Measurements from ENCODE around the gene RGPD8. TPM values are rescaled to one million over a fixed set of nuclear protein-coding genes. Genes with fewer than 3 reads are reported as not detected.
"Not testable (repeated sequence)": the region's sequence is repeated elsewhere in the genome, so short reads cannot be mapped to it uniquely, and the experiment has no call there.

The RGPD8 gene
- total and polyA plus RNA-seq, 4 donors = 1.5 to 20.6 (median 4.5) TPM

- H3K27ac ChIP-seq (ENCODE audit: low read depth in 1 of 2, low read length in 2 of 2); H3K9ac ChIP-seq (ENCODE audit: low read depth in 1 of 2, low read length in 2 of 2); H3K36me3 ChIP-seq (ENCODE audit: control insufficient read depth in 4 of 4, insufficient read depth in 3 of 4, low read depth in 1 of 4, low read length in 3 of 4); H3K4me1 ChIP-seq (ENCODE audit: control insufficient read depth in 4 of 4, insufficient read depth in 4 of 4, low read length in 3 of 4); H3K27me3 ChIP-seq (ENCODE audit: control insufficient read depth in 4 of 4, insufficient read depth in 4 of 4, low read length in 3 of 4); H3K4me3 ChIP-seq (ENCODE audit: low read depth in 1 of 3, low read length in 3 of 3); DNase-seq (ENCODE audit: low spot score); H3K9me3 ChIP-seq (ENCODE audit: control insufficient read depth in 4 of 4, low read length in 3 of 4): not testable (repeated sequence)
- WGBS = 88% methylated on average over 15 of the region's 25 CpGs
These were observed 80.4 kb downstream of the RGPD8 start for GRCh38 chr2:112352809-112353603.

DNA sequence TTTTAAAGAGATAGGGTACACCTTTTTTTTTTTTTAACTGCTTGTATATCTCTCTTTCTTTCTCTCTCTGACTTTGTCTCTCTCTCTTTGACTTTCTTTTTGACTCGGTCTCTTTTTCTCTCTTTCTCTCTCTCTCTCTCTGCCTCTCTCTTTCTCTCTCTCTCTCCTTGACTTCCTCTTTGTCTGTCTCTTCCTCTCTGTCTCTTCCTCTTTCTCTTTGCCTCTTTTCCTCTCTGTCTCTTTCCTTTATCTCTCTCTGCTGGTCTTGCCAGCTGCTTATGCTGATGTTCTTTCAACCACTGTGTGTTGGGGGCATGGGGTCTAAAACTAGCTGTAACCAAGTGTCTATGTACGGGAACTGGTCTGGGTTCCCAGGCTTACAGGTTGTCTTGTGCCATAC is 81.2 kb downstream of the RGPD8 start:
- H3K27ac ChIP-seq (ENCODE audit: low read depth in 1 of 2, low read length in 2 of 2); H3K36me3 ChIP-seq (ENCODE audit: control insufficient read depth in 4 of 4, insufficient read depth in 3 of 4, low read depth in 1 of 4, low read length in 3 of 4); H3K9me3 ChIP-seq (ENCODE audit: control insufficient read depth in 4 of 4, low read length in 3 of 4); H3K4me1 ChIP-seq (ENCODE audit: control insufficient read depth in 4 of 4, insufficient read depth in 4 of 4, low read length in 3 of 4); H3K4me3 ChIP-seq (ENCODE audit: low read depth in 1 of 3, low read length in 3 of 3); H3K27me3 ChIP-seq (ENCODE audit: control insufficient read depth in 4 of 4, insufficient read depth in 4 of 4, low read length in 3 of 4); H3K9ac ChIP-seq (ENCODE audit: low read depth in 1 of 2, low read length in 2 of 2); DNase-seq (ENCODE audit: low spot score): not testable (repeated sequence)
- 86% methylated on average over 2 of the region's 2 CpGs for WGBS

DNA sequence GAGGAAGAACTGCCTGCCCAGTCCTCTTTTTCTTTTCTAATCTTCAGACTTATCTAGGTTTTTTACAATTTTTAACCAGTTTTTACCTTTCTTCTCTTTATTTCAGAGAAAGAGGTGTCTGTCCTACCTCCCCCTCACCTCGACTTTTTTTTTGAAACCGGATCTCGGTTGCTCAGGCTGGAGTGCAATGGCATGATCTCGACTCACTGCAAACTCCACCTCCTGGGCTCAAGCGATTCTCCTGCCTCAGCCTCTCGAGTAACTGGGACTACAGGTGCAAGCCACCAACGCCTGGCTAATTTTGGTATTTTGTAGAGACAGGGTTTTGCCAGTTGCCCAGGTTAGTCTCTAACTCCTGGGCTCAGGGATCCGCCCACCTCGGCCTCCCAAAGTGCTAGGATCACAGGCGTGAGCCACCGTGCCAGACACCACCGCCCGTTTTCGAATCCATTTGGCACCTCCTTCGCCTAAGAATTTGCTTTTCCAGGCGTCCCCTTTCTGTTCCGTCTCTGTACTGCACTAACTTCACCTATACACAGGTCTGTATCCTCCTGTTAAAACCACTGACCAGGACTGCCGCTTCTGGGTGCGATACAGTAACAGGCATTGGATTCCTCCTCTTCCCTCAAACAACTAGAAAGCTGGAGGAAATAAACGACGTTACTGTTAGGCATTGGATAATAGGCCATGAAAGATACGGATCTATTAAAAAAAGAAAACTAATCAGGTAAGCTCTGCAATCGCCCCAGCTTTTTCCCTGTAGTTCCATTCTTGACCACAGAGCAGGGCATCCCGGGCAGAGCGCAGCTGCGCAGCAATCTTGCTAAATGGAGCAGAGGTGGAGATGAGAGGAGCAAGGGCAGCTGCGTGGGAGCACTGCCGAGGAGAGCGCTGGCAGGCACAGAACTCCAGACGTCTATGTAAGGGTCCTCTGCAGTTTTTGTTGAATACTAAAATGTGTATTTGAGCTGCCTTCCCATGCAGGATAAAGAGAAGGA is 88.1 kb downstream of the RGPD8 start:
- Histone ChIP-seq H3K9ac (ENCODE audit: low read depth in 1 of 2, low read length in 2 of 2) (no peak overlapping the region), H3K36me3 (ENCODE audit: control insufficient read depth in 4 of 4, insufficient read depth in 3 of 4, low read depth in 1 of 4, low read length in 3 of 4) (no peaks in the 10 kb centered on the region), H3K27ac (ENCODE audit: low read depth in 1 of 2, low read length in 2 of 2) (no peak overlapping the region), H3K27me3 (ENCODE audit: control insufficient read depth in 4 of 4, insufficient read depth in 4 of 4, low read length in 3 of 4) (no peaks in the 10 kb centered on the region), H3K4me3 (ENCODE audit: low read depth in 1 of 3, low read length in 3 of 3) (no peak overlapping the region), H3K4me1 (ENCODE audit: control insufficient read depth in 4 of 4, insufficient read depth in 4 of 4, low read length in 3 of 4) (no peaks in the 10 kb centered on the region), H3K9me3 (ENCODE audit: control insufficient read depth in 4 of 4, low read length in 3 of 4) (no peaks in the 10 kb centered on the region)
- 94% methylated on average over 30 of the region's 30 CpGs for WGBS
- DNase-seq (ENCODE audit: low spot score) = no peak
- TF ChIP-seq GABPA (IDR thresholded peaks at IDR 0.05 in 1 of 2, conservative IDR thresholded peaks at IDR 0.05 in 1 of 2) (no peak), RAD21 (IDR thresholded peaks at IDR 0.05) (no peak), EGR1 (IDR thresholded peaks at IDR 0.05; ENCODE audit: low read depth in 2 of 2) (no peak), FOXA2 (IDR thresholded peaks at IDR 0.05) (no peak), SP1 (IDR thresholded peaks at IDR 0.05) (no peak)
- TF ChIP-seq, protein P1, sequence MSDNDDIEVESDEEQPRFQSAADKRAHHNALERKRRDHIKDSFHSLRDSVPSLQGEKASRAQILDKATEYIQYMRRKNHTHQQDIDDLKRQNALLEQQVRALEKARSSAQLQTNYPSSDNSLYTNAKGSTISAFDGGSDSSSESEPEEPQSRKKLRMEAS (IDR thresholded peaks at IDR 0.05) = no peak

GRCh38 chr2:112343827-112344585 is 89.4 kb downstream of the RGPD8 start:
- Histone ChIP-seq H3K4me1 (ENCODE audit: control insufficient read depth in 4 of 4, insufficient read depth in 4 of 4, low read length in 3 of 4) (no peaks in the 10 kb centered on the region), H3K36me3 (ENCODE audit: control insufficient read depth in 4 of 4, insufficient read depth in 3 of 4, low read depth in 1 of 4, low read length in 3 of 4) (no peaks in the 10 kb centered on the region), H3K9ac (ENCODE audit: low read depth in 1 of 2, low read length in 2 of 2) (no peak overlapping the region), H3K4me3 (ENCODE audit: low read depth in 1 of 3, low read length in 3 of 3) (no peak overlapping the region), H3K9me3 (ENCODE audit: control insufficient read depth in 4 of 4, low read length in 3 of 4) (no peaks in the 10 kb centered on the region), H3K27ac (ENCODE audit: low read depth in 1 of 2, low read length in 2 of 2) (no peak overlapping the region), H3K27me3 (ENCODE audit: control insufficient read depth in 4 of 4, insufficient read depth in 4 of 4, low read length in 3 of 4) (no peaks in the 10 kb centered on the region)
- DNase-seq (ENCODE audit: low spot score) = no peak
- TF ChIP-seq EGR1 (IDR thresholded peaks at IDR 0.05; ENCODE audit: low read depth in 2 of 2) (no peak), REST (IDR thresholded peaks at IDR 0.05) (no peak), GABPA (IDR thresholded peaks at IDR 0.05 in 1 of 2, conservative IDR thresholded peaks at IDR 0.05 in 1 of 2) (no peak), JUND (IDR thresholded peaks at IDR 0.05) (no peak)
- TF ChIP-seq, protein P2, sequence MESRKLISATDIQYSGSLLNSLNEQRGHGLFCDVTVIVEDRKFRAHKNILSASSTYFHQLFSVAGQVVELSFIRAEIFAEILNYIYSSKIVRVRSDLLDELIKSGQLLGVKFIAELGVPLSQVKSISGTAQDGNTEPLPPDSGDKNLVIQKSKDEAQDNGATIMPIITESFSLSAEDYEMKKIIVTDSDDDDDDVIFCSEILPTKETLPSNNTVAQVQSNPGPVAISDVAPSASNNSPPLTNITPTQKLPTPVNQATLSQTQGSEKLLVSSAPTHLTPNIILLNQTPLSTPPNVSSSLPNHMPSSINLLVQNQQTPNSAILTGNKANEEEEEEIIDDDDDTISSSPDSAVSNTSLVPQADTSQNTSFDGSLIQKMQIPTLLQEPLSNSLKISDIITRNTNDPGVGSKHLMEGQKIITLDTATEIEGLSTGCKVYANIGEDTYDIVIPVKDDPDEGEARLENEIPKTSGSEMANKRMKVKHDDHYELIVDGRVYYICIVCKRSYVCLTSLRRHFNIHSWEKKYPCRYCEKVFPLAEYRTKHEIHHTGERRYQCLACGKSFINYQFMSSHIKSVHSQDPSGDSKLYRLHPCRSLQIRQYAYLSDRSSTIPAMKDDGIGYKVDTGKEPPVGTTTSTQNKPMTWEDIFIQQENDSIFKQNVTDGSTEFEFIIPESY (IDR thresholded peaks at IDR 0.05) = no peak
- WGBS = 51% methylated on average over 1 of the region's 1 CpG

All from liver (tissue), 9 donors.